B cell (primary cell): ENCODE measurements around the gene TBX21. TPM values are rescaled to one million over a fixed set of nuclear protein-coding genes. Genes with fewer than 3 reads are reported as not detected.
A peak's percentile ranks its signal among the peaks of the same experiment; 100 is the strongest.

ENCODE experiments used
- ATAC-seq: fragments of 200-7000 bp; cut with Tn5 transposase; one replicate; pipeline ENCODE4 v1.10.0; 2021; ENCODE audit warnings: low read depth, mild to moderate bottlenecking, moderate number of reproducible peaks, moderate library complexity
- CTCF ChIA-PET: fragments of 350-600 bp; sonication (Branson Sonifier 250); formaldehyde crosslinking; loops from one replicate; lab custom pipeline; 2021; ENCODE audit warnings: antibody characterized with exemption, inconsistent platforms; lab: Charles Lee
- POLR2A ChIA-PET: fragments of 350-600 bp; sonication (Branson Sonifier 250); formaldehyde crosslinking; loops from one replicate; lab custom pipeline; 2021; ENCODE audit warnings: antibody characterized with exemption; lab: Charles Lee
- DNase-seq: peaks from one replicate; pipeline ENCODE4 v3.0.0; 2013
- H2AFZ ChIP-seq: 2 replicates; pipeline ENCODE4 v1.6.1; 2012; ENCODE audit warnings: mild to moderate bottlenecking, low read depth, low read length; ENCODE audit not compliant: insufficient read depth, poor library complexity, severe bottlenecking
- H3K27ac ChIP-seq, 2 donors: 1 replicate in 1 of 2; 2 replicates in 1 of 2; pipeline ENCODE4 v1.5.1; 2012 to 2013; ENCODE audit warnings: low read length in 2 of 2, mild to moderate bottlenecking in 2 of 2, moderate library complexity in 1 of 2
- H3K27me3 ChIP-seq, 4 experiments: fragments of 200-600 bp in 1 of 4; sonication (generic) in 1 of 4; replicated peaks in 1 of 4; 1 replicate in 2 of 4; 2 replicates in 2 of 4; pipeline versions ENCODE4 v1.6.1 to v1.7.0; 2013 to 2016; ENCODE audit warnings: low read length in 3 of 4, mild to moderate bottlenecking in 2 of 4, mixed read lengths in 1 of 4, moderate library complexity in 1 of 4; ENCODE audit not compliant: insufficient read depth in 4 of 4, control insufficient read depth in 3 of 4; ENCODE audit errors: control extremely low read depth in 1 of 4
- H3K36me3 ChIP-seq, 2 experiments: replicated peaks in 1 of 2; 1 replicate in 1 of 2; 2 replicates in 1 of 2; pipeline versions ENCODE4 v1.6.1 to v1.7.1; 2013; ENCODE audit warnings: low read length in 1 of 2; ENCODE audit not compliant: insufficient read depth in 2 of 2, control insufficient read depth in 1 of 2; ENCODE audit errors: control extremely low read depth in 1 of 2, extremely low read depth in 1 of 2
- H3K4me1 ChIP-seq, 2 donors: fragments of 200-600 bp in 1 of 2; sonication (generic) in 1 of 2; 1 replicate in 1 of 2; 2 replicates in 1 of 2; pipeline versions ENCODE4 v1.5.1 to v1.6.1; 2013 to 2017; ENCODE audit warnings: low read length in 2 of 2; ENCODE audit not compliant: control insufficient read depth in 2 of 2, insufficient read depth in 2 of 2
- H3K4me2 ChIP-seq: replicated peaks from 2 replicates; pipeline ENCODE3; 2012; ENCODE audit warnings: mild to moderate bottlenecking, low read depth, low read length; ENCODE audit not compliant: poor library complexity, severe bottlenecking
- H3K4me3 ChIP-seq, 5 experiments: fragments of 200-600 bp in 1 of 5; sonication (generic) in 1 of 5; 1 replicate in 3 of 5; 2 replicates in 2 of 5; pipeline versions ENCODE4 v1.5.1 to v1.7.0; 2011 to 2016; ENCODE audit warnings: low read length in 4 of 5, mild to moderate bottlenecking in 4 of 5, low read depth in 2 of 5, control low read depth in 1 of 5, moderate library complexity in 1 of 5; ENCODE audit not compliant: insufficient read depth in 1 of 5; ENCODE audit errors: control extremely low read depth in 1 of 5, extremely low read depth in 1 of 5
- H3K79me2 ChIP-seq: fragments of 200-600 bp; sonication (generic); one replicate; pipeline ENCODE4 v1.6.0; 2016; ENCODE audit warnings: low read length; ENCODE audit not compliant: control insufficient read depth, insufficient read depth
- H3K9ac ChIP-seq: fragments of 200-600 bp; sonication (generic); 2 replicates; pipeline ENCODE4 v1.6.1; 2017; ENCODE audit warnings: mild to moderate bottlenecking, low read length, moderate library complexity
- H3K9me3 ChIP-seq, 3 donors: one replicate each; pipeline versions ENCODE4 v1.6.1 to v1.7.1; 2013; ENCODE audit warnings: low read length in 2 of 3; ENCODE audit not compliant: control insufficient read depth in 2 of 3, insufficient read depth in 1 of 3; ENCODE audit errors: control extremely low read depth in 1 of 3
- H4K20me1 ChIP-seq: 2 replicates; pipeline ENCODE4 v1.6.0; 2012; ENCODE audit warnings: mild to moderate bottlenecking, low read length; ENCODE audit not compliant: insufficient read depth, control insufficient read depth, poor library complexity, severe bottlenecking
- H3K27ac Mint-ChIP-seq: one replicate; pipeline ENCODE4 v1.8.0; 2021; ENCODE audit warnings: mixed read lengths
- H3K27me3 Mint-ChIP-seq: one replicate; pipeline ENCODE4 v1.8.0; 2021; ENCODE audit warnings: mixed read lengths
- H3K4me1 Mint-ChIP-seq: one replicate; pipeline ENCODE4 v1.8.0; 2021; ENCODE audit warnings: mixed read lengths
- H3K4me3 Mint-ChIP-seq: one replicate; pipeline ENCODE4 v1.8.0; 2021; ENCODE audit warnings: mixed read lengths
- H3K9me3 Mint-ChIP-seq: one replicate; pipeline ENCODE4 v1.8.0; 2022; ENCODE audit warnings: mixed read lengths; ENCODE audit not compliant: insufficient read depth
- CTCF ChIP-seq: fragments of 200-600 bp; IDR thresholded peaks from one replicate; pipeline ENCODE4 v1.8.0; 2022; ENCODE audit warnings: antibody characterized with exemption, mild to moderate bottlenecking
- EZH2 ChIP-seq: IDR thresholded peaks from 2 replicates; pipeline ENCODE4 v1.6.1; 2012; ENCODE audit warnings: borderline replicate concordance, low read depth, mild to moderate bottlenecking, moderate library complexity, low read length; ENCODE audit not compliant: insufficient read depth, poor library complexity, severe bottlenecking
- WGBS: methylation state at CpG from one replicate; pipeline ENCODE4 v1.1.5; 2013; ENCODE audit warnings: missing lambda C conversion rate; ENCODE audit not compliant: insufficient coverage; 5-methylcytosine and 5-hydroxymethylcytosine counted together
- intact Hi-C: fragments of 100-400 bp; cut with micrococcal nuclease; formaldehyde crosslinking; loops from one replicate; pipeline ENCODE4 v1.10.0; 2022
- polyA plus RNA-seq: library from polyadenylated mRNA; depleted of rRNA; stranded (reverse); fragments of >200 nt; gene quantifications from 2 replicates; pipeline ENCODE4 v1.2.3, GENCODE V29; 2012
- total RNA-seq, 2 donors: library from RNA; stranded (reverse); fragments of 120-200 nt in 1 of 2; gene quantifications; 1 replicate in 1 of 2; 2 replicates in 1 of 2; pipeline versions ENCODE4 v1.2.3 to v1.2.4, GENCODE V29; 2013 to 2022

TBX21 gene
- total and polyA plus RNA-seq, 2 donors (not counting 1 experiment from before 2014, with no cell fraction given), result 10.8 TPM

DNA sequence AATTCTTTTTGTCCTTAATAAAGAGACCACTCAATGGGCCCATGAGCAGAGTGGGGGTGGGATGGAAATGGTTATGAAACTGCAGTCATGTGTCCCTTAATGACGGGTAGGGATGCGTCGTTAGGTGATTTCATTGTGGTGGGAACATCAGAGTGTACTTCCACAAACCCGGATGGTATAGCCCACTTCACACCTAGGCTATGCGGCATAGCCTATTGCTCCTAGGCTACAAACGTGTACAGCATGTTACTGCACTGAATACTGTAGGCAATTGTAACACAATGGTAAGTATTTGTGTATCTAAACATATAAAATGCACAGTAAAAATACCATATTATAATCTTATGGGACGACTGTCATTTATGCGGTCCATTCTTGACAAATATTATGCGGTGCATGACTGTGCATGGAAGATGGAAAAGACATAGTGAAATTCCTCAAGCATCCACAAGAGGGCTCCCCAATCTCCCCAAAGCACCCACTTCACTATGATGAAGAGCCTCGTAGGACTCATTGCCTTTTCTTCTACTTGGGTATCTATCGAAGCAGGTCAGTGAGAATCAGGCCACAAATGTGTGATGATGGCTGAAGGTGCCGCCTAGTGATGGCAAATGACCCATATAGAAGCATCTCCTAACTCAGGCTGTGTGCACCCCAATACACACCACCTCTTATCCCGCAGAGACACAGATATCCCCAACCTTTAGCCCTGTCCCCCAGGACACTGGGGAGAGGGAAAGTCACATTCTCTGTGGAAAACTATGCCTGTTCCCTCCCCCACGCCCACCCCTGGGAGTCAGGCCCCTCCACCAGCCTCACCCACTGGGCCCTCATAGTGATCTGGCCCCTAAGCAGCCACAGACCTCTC, 43.5 kb downstream of the TBX21 start:
- WGBS, result 50% methylated on average over 4 of the region's 14 CpGs
- Histone ChIP-seq H3K4me3 (no peak overlapping the region), H3K4me1 (no peaks in the 10 kb centered on the region), H3K36me3 (no peaks in the 10 kb centered on the region), H2AFZ (no peak overlapping the region), H3K9me3 (peaks cover 0 to 14% (median 3%) of the 10 kb centered on the region in 3 donors), H4K20me1 (no peaks in the 10 kb centered on the region), H3K27me3 (peaks cover 0 to 48% (median 25%) of the 10 kb centered on the region in 4 experiments), H3K9ac (no peak overlapping the region), H3K4me2 (no peak overlapping the region), H3K79me2 (no peaks in the 10 kb centered on the region), H3K27ac (no peak overlapping the region)
- Mint-ChIP-seq H3K27ac (no peak overlapping the region), H3K4me1 (no peaks in the 10 kb centered on the region), H3K4me3 (no peak overlapping the region), H3K9me3 (no peaks in the 10 kb centered on the region), H3K27me3 (peaks cover 57% of the 10 kb centered on the region)
- intact Hi-C loops, result loop anchor here (1.0 to 2.0 kb wide), 4 partner anchors 26 to 114 kb away; partner anchors contain the start of gene TBX21
- ChIA-PET POLR2A (no interaction called here), CTCF (interaction anchor here (0.5 to 1.3 kb wide), 4 partner anchors 14 to 145 kb away, joined by 3 to 5 read pairs (median 3); partner anchors contain the start of genes LRRC46 and MRPL10)
- peak; percentile 65 for ATAC-seq
- DNase-seq, result peak; percentile 66
- TF ChIP-seq CTCF (peak; percentile 84), EZH2 (no peak)

DNA sequence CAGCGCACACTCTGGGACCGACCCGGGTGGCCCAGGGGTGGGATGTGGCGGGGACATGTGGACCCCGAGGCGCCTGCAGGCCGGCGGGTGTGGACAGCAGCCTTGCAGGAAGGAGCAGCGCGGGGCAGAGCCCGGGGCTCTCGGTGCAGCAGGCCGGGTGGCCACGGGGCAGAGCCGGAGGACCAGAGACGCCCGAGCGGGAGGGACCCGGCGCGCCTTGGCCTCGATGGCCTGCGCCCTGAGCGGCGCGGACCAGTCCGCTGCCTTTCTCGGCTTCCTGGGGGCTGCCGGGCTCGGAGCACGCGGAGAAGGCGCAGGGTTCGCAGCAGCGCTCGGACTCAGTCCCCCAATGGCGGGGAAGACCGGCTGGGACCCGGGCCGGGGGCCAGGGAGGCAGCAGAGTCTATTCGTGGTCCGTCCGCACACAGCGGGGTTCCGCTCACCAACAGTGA, 45.2 kb downstream of the TBX21 start:
- peaks cover 66% of the 10 kb centered on the region for H3K27me3 Mint-ChIP-seq
- no peak overlapping the region for H3K9ac ChIP-seq
- 35% methylated on average over 44 of the region's 45 CpGs for WGBS

More for the DNA sequence above, 45.2 kb downstream of the TBX21 start:
- H4K20me1 ChIP-seq, result no peaks in the 10 kb centered on the region
- Mint-ChIP-seq H3K4me1 (no peaks in the 10 kb centered on the region), H3K27ac (no peak overlapping the region), H3K4me3 (no peak overlapping the region), H3K9me3 (no peaks in the 10 kb centered on the region)
- no peaks in the 10 kb centered on the region for H3K79me2 ChIP-seq
- TF ChIP-seq EZH2 (no peak), CTCF (no peak)
- POLR2A ChIA-PET, result interaction anchor here (0.7 kb wide), 1 partner anchor 122 kb away, joined by 4 read pairs; no protein-coding TSS in a partner anchor
- H3K36me3 ChIP-seq, result no peaks in the 10 kb centered on the region
- no peak overlapping the region for H2AFZ ChIP-seq
- CTCF ChIA-PET, result no interaction called here
- H3K27ac ChIP-seq, result no peak overlapping the region
- no peak for DNase-seq
- H3K4me2 ChIP-seq, result no peak overlapping the region
- no peak overlapping the region for H3K4me3 ChIP-seq
- ATAC-seq, result no peak
- peaks cover 0 to under 1% (median 0%) of the 10 kb centered on the region in 3 donors for H3K9me3 ChIP-seq
- H3K4me1 ChIP-seq, result no peaks in the 10 kb centered on the region
- intact Hi-C loops, result no loop called here
- H3K27me3 ChIP-seq, result peaks cover 0 to 41% (median 25%) of the 10 kb centered on the region in 4 experiments
